PFSK-1 (cell line): ENCODE data around the gene HMGCS1.

Experiments used
- FOXP2 ChIP-seq: optimal IDR thresholded peaks from 2 replicates; pipeline ENCODE3; 2011; ENCODE audit warnings: borderline replicate concordance, control low read depth, inconsistent platforms; ENCODE audit not compliant: insufficient read depth; ENCODE audit errors: extremely low read length, extremely low read depth
- TF ChIP-seq, protein P1 (sequence below), 2 experiments: IDR thresholded peaks; 2 replicates each; pipeline versions ENCODE4 v1.6.1 to v1.8.0; 2011 to 2012; ENCODE audit warnings: low read depth in 2 of 2, low read length in 2 of 2, control low read depth in 1 of 2, inconsistent platforms in 1 of 2, mild to moderate bottlenecking in 1 of 2, moderate library complexity in 1 of 2; ENCODE audit not compliant: insufficient read depth in 1 of 2

DNA sequence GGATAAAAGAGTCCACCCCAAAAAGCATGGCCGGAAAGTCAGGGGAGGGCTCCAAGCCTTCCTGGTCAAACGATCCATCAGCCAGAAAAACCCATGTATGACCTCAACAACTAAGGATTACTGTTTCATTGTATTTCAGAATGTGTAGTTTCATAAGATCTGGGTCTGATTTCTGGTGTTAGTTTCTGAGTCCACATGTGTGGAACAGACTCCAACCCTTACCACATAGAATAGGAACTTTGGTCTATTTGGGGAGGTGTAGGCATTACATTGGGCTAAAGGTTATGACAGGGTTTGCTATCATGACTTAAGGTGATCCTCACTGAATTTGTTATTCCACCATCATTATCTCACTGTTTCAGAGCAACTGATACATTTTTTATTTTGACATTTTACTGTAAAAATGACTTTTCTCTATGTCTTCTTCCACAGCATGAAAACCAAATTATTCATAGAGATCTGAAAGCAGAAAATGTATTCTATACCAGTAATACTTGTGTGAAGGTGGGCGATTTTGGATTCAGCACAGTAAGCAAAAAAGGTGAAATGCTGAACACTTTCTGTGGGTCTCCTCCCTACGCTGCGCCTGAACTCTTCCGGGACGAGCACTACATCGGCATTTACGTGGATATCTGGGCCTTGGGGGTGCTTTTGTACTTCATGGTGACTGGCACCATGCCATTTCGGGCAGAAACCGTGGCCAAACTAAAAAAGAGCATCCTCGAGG, 33.5 kb downstream of the HMGCS1 start:
- TF ChIP-seq FOXP2 = no peak
- TF ChIP-seq, protein P1, sequence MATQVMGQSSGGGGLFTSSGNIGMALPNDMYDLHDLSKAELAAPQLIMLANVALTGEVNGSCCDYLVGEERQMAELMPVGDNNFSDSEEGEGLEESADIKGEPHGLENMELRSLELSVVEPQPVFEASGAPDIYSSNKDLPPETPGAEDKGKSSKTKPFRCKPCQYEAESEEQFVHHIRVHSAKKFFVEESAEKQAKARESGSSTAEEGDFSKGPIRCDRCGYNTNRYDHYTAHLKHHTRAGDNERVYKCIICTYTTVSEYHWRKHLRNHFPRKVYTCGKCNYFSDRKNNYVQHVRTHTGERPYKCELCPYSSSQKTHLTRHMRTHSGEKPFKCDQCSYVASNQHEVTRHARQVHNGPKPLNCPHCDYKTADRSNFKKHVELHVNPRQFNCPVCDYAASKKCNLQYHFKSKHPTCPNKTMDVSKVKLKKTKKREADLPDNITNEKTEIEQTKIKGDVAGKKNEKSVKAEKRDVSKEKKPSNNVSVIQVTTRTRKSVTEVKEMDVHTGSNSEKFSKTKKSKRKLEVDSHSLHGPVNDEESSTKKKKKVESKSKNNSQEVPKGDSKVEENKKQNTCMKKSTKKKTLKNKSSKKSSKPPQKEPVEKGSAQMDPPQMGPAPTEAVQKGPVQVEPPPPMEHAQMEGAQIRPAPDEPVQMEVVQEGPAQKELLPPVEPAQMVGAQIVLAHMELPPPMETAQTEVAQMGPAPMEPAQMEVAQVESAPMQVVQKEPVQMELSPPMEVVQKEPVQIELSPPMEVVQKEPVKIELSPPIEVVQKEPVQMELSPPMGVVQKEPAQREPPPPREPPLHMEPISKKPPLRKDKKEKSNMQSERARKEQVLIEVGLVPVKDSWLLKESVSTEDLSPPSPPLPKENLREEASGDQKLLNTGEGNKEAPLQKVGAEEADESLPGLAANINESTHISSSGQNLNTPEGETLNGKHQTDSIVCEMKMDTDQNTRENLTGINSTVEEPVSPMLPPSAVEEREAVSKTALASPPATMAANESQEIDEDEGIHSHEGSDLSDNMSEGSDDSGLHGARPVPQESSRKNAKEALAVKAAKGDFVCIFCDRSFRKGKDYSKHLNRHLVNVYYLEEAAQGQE (IDR thresholded peaks at IDR 0.05; ENCODE audit: insufficient read depth in 1 of 2, low read depth in 2 of 2, low read length in 2 of 2) = no peak
